RWPE1 (cell line): ENCODE results near the gene CHRNA4.

ENCODE experiments used
- CTCF ChIA-PET: fragments of 350-600 bp; sonication (Branson Sonifier 250); formaldehyde crosslinking; extraction: SDS; loops from one replicate; lab custom pipeline; 2021; lab: Yijun Ruan, JAX
- POLR2A ChIA-PET: fragments of 400-600 bp; formaldehyde crosslinking; extraction: SDS; loops from one replicate; lab custom pipeline; 2020; ENCODE audit warnings: antibody characterized with exemption; ENCODE audit not compliant: low non-redundant PET; lab: Yijun Ruan, JAX
- DNase-seq: peaks from one replicate; pipeline ENCODE4 v3.0.0; 2012; ENCODE audit warnings: low spot score
- H3K27ac ChIP-seq: fragments of 450-650 bp; 2 replicates; pipeline ENCODE4 v1.5.1; 2017
- TF ChIP-seq, protein P1 (sequence below): fragments of 450-650 bp; conservative IDR thresholded peaks from 2 replicates; pipeline ENCODE4 v1.5.1; 2017; ENCODE audit warnings: low read depth, mild to moderate bottlenecking

CHRNA4 gene

DNA sequence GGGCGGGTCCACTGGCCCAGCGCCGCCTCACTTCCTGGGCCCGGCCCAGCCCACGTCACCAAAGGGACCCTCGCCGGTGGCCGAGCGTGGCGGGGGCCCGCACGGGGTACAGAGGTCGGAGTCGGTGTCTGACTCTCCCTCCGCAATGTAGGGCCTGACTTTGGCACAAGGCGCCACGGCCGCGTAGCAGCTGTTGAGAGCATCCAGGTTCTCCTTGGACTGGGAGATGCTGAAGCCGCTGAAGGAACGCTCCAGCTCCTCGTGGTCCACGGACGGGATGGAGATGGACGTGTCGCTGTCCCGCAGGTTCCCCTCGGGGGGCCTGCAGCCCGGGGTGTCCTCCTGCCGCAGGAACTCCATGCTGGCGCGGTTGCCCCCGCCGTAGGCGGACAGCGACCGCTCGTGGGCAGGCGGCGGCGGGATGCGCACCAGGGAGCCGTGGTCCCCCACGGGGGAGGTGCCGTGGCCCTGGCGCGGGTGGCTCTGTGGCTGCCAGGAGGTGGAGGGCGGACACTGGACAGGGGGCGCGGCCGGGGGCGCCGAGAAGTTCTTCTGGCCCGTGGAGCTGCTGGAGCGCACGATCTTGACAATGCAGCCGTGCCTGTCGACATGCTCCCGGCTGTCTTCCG, 45.6 kb upstream of the CHRNA4 start:
- DNase-seq: no peak
- H3K27ac ChIP-seq: no peak overlapping the region
- TF ChIP-seq, protein P1, sequence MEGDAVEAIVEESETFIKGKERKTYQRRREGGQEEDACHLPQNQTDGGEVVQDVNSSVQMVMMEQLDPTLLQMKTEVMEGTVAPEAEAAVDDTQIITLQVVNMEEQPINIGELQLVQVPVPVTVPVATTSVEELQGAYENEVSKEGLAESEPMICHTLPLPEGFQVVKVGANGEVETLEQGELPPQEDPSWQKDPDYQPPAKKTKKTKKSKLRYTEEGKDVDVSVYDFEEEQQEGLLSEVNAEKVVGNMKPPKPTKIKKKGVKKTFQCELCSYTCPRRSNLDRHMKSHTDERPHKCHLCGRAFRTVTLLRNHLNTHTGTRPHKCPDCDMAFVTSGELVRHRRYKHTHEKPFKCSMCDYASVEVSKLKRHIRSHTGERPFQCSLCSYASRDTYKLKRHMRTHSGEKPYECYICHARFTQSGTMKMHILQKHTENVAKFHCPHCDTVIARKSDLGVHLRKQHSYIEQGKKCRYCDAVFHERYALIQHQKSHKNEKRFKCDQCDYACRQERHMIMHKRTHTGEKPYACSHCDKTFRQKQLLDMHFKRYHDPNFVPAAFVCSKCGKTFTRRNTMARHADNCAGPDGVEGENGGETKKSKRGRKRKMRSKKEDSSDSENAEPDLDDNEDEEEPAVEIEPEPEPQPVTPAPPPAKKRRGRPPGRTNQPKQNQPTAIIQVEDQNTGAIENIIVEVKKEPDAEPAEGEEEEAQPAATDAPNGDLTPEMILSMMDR: no peak
- CTCF ChIA-PET: interaction anchor here (0.5 kb wide), 1 partner anchor 24 kb away, joined by 3 read pairs; no protein-coding TSS in a partner anchor
- POLR2A ChIA-PET: no interaction called here

GRCh38 chr20:63406011-63406410, 44.9 kb upstream of the CHRNA4 start:
- TF ChIP-seq, protein P1: no peak
- ChIA-PET POLR2A (no interaction called here), CTCF (interaction anchor here (0.5 to 0.7 kb wide), 3 partner anchors 23 to 97 kb away, joined by 3 to 6 read pairs (median 3); no protein-coding TSS in a partner anchor)
- DNase-seq: no peak
- no peak overlapping the region for H3K27ac ChIP-seq

DNA sequence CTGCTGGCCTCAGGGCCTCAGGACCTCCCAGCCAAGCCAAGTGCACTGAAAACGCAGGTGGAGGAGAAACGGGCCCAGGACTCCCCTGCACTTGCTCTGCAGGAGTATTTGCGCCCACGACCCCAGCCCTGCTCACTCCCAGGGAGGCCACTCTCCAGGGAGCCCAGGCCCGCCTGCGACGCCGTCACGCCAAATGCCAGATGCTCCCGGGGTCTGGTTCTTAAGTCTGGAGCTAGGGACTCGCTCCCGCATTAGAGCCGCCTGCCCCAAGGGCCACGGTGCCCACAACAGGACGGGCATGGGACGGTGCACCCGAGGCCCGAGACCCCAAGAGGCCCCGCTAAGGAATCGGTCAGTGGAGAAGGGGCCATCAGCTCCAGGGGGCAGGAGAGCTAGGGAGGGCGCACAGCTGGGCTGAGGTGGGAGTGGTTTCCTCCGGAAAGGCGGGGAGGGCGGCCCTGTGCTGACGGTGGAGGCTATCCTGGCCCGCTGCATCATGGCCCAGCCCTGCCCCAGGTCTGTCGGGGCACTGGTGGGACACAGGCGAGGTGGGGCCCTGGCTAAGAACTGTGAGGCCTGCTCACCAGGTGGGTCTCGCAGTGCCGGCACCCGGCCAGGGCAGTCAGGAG, 44.1 kb upstream of the CHRNA4 start:
- no peak for DNase-seq
- ChIA-PET POLR2A (no interaction called here), CTCF (interaction anchor here (0.7 to 1.0 kb wide), 2 partner anchors 48 to 62 kb away, joined by 3 to 6 read pairs; no protein-coding TSS in a partner anchor)
- TF ChIP-seq, protein P1: no peak
- no peak overlapping the region for H3K27ac ChIP-seq

DNA sequence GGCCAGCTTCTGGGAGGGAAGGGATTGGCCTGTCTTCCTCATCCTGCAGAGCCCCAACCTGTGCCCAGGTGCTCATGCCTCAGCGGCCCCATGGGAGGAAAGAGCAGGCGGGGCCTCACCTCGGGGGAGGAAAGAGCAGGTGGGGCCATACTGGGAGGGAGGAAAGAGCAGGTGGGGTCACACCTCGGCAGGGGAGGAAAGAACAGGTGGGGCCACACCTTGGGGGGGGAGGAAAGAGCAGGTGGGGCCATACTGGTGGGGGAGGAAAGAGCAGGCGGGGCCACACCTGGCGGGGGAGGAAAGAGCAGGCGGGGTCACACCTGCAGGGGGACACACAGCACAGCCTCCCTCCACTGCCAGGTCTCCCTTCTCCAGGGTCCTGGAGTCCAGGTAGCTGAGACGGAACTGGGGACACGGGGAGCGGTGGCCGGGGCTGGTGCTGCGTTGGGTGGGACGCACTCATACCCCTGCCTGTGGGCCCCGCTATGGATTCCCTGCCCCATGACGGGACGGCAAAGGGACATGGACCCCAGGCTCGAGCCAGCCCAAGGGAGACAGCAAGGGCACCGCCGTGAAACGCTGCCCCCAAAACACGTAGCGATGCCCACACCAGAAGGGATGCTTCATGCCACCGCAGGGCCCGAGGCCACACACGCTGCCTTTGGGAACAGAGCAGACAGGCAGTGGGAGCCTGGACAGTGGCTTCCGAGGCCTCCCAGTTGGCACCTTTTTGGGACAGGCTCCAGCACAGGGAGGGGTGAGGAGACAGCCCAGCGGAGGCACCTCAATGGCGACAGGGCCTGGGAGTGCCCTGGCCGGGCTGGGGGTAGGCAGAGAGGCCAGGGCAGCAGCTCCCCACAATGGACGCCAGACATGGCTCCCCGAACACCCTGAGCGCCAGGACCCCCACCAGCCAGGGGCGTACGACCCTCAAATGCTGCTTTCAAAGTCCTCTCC, 43.3 kb upstream of the CHRNA4 start:
- H3K27ac ChIP-seq: no peak overlapping the region
- ChIA-PET POLR2A (no interaction called here), CTCF (interaction anchor here (1.0 kb wide), 2 partner anchors 23 to 61 kb away, joined by 3 read pairs; no protein-coding TSS in a partner anchor)
- TF ChIP-seq, protein P1: no peak
- no peak for DNase-seq

- TF ChIP-seq, protein P1: no peak
- POLR2A ChIA-PET: no interaction called here
- DNase-seq: no peak
- H3K27ac ChIP-seq: no peak overlapping the region
- CTCF ChIA-PET: interaction anchor here (1.0 to 1.1 kb wide), 2 partner anchors 22 to 93 kb away, joined by 3 read pairs; no protein-coding TSS in a partner anchor
Observed at GRCh38 chr20:63403403-63404105, 42.4 kb upstream of the CHRNA4 start.

GRCh38 chr20:63402860-63403220, 41.7 kb upstream of the CHRNA4 start:
- no peak overlapping the region for H3K27ac ChIP-seq
- TF ChIP-seq, protein P1: no peak
- POLR2A ChIA-PET: no interaction called here
- CTCF ChIA-PET: interaction anchor here (0.6 to 1.1 kb wide), 3 partner anchors 22 to 94 kb away, joined by 3 to 8 read pairs (median 3); no protein-coding TSS in a partner anchor
- DNase-seq: no peak
